Motor neuron (in vitro differentiated cells): ENCODE measurements around the gene FRK. TPM values are rescaled to one million over a fixed set of nuclear protein-coding genes. Genes with fewer than 3 reads are reported as not detected.

Source experiments
- total RNA-seq, 8 experiments: library from RNA; unstranded; fragments of 300-600 nt; gene quantifications; 2 replicates each; pipeline versions ENCODE4 v1.2.3 to v1.2.4, GENCODE V29; 2022

The FRK gene
- total RNA-seq, 8 experiments from 2014 or later = 0.05 to 4.1 (median 0.24) TPM

Other genes with a start within 250 kb of the FRK start
- gene NT5DC1, start 40.0 kb upstream of the FRK start, total RNA-seq = 10 to 100 TPM in 4 of 8 experiments, 1 to 10 TPM in 4; 6.0 to 27.8 (median 10.3) TPM
- 1 to 10 TPM in 6 of 8 experiments, under 1 TPM in 2; 0.33 to 4.5 (median 1.3) TPM for gene COL10A1, start 65.2 kb upstream of the FRK start, total RNA-seq
- 10 to 100 TPM; 17.2 to 78.0 (median 60.3) TPM for gene TSPYL4, start 193.2 kb upstream of the FRK start, total RNA-seq
- 100 to 1,000 TPM in 1 of 8 experiments, 10 to 100 TPM in 7; 44.9 to 103 (median 70.5) TPM for gene TSPYL1, start 219.0 kb upstream of the FRK start, total RNA-seq